H1 (cell line): ENCODE results near the gene DLGAP3. TPM values are rescaled to one million over a fixed set of nuclear protein-coding genes. Genes with fewer than 3 reads are reported as not detected.

ENCODE experiments used
- BACH1 ChIP-seq: IDR thresholded peaks from 2 replicates; pipeline ENCODE4 v1.6.1; 2012; ENCODE audit warnings: low read length, improper control_type of control experiment
- POLR2A ChIP-seq, 2 experiments: IDR thresholded peaks; 1 replicate in 1 of 2; 2 replicates in 1 of 2; pipeline ENCODE4 v1.6.1; 2011; ENCODE audit warnings: low read depth in 2 of 2, low read length in 2 of 2, mild to moderate bottlenecking in 2 of 2; ENCODE audit errors: control extremely low read depth in 1 of 2
- SP4 ChIP-seq: IDR thresholded peaks from 2 replicates; pipeline ENCODE4 v1.6.1; 2012; ENCODE audit warnings: low read length, inconsistent platforms
- polyA plus RNA-seq, 7 experiments: library from polyadenylated mRNA; depleted of rRNA in 3 of 7; stranded (reverse) in 5 of 7; unstranded in 2 of 7; fragments of >200 nt in 5 of 7; fragments of 200-250 nt in 2 of 7; gene quantifications; 1 replicate in 5 of 7; 2 replicates in 1 of 7; 4 replicates in 1 of 7; pipeline versions ENCODE4 v1.2.1 to v1.2.3, GENCODE V29; 2011 to 2013; ENCODE audit warnings: missing spikeins in 2 of 7, mixed read lengths in 2 of 7
- total RNA-seq: library from RNA; stranded (reverse); fragmentation: NEBNext Ultra II Directional; extraction: Animal tissue kit (Norgen Biotek cat#: 25700); gene quantifications from 2 replicates; pipeline ENCODE4 v1.2.1, GENCODE V29; 2021

The DLGAP3 gene
- total and polyA plus RNA-seq, 2 of the 8 experiments (the other 6 are each of a cell fraction or from before 2014, with no cell fraction given), result 3.8 to 13.2 TPM

DNA sequence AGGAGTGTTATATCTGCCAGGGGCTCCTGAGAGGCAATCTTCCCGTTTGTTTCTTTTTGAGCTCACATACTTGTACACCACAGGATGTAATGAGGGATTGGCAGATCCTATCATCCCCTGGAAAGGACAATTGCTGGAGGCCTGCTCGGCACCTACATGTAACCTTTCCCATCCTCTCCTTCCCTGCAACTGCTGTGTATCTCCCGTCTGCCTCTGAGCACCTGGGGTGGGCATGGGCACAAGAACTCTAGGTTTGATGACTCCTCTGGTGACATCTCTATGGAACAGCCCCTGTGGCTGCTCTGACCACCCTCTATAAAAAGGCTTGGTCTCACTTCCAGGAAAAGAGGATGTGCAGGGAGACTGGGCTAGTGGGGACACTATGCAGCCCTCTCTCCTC lies 44.9 kb downstream of the DLGAP3 start (continued):
- no peak for TF ChIP-seq BACH1
- no peak for TF ChIP-seq POLR2A (IDR thresholded peaks at IDR 0.05; ENCODE audit: control extremely low read depth in 1 of 2, low read depth in 2 of 2, low read length in 2 of 2)
- no peak for TF ChIP-seq SP4
